Retinal pigment epithelial cell (primary cell): ENCODE data around the gene CDK5RAP3.

Experiments used
- DNase-seq: peaks from one replicate; pipeline ENCODE4 v3.0.0-alpha.2; 2010; ENCODE audit warnings: low read depth
- H3K4me3 ChIP-seq: 2 replicates; pipeline ENCODE4 v1.5.1; 2011; ENCODE audit warnings: mild to moderate bottlenecking, low read length, control low read depth, moderate library complexity
- TF ChIP-seq, protein P1 (sequence below): conservative IDR thresholded peaks from 2 replicates; pipeline ENCODE4 v1.5.1; 2011; ENCODE audit warnings: low read depth, low read length, control low read depth, inconsistent platforms

The CDK5RAP3 gene

DNA sequence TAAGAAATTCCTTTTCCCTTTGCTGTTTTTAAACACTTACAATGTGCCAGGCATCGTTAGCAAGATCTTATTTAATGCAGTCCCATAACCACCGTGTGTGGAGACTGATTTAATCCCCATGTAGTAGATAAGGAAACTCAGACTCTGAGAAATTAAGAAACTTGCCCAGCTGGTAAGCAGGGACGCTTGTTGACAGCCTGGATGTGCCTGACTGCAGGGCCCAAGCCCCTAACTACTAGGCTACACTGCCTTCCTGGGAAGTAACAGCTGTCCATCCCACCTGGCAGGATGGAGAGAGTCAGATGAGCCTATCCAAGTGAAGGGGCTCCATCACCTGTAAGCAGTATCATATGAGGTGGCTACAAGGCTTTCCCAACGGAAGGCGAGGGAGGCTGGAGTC, 23.1 kb downstream of the CDK5RAP3 start:
- H3K4me3 ChIP-seq, result no peak overlapping the region
- DNase-seq, result no peak

DNA sequence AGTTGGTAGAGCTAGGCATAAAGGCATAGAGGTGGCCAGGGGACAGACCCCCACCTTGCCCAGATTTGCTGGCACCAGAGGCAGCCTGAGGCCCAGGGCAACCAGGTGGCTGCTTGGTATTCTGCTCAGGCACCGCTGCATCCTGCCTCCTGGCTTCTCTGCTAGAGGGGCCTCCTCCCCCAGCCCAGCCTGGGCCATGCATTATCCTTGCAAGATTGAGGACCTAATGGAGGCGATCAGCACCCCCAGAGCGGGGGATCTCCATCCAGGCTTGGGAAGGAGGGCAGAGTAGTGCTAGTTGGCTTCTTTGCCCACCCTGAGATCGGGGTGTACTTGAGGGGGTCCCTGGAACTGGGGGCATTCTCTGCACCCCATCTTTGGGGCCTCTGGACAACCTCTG, 23.8 kb downstream of the CDK5RAP3 start:
- TF ChIP-seq, protein P1, sequence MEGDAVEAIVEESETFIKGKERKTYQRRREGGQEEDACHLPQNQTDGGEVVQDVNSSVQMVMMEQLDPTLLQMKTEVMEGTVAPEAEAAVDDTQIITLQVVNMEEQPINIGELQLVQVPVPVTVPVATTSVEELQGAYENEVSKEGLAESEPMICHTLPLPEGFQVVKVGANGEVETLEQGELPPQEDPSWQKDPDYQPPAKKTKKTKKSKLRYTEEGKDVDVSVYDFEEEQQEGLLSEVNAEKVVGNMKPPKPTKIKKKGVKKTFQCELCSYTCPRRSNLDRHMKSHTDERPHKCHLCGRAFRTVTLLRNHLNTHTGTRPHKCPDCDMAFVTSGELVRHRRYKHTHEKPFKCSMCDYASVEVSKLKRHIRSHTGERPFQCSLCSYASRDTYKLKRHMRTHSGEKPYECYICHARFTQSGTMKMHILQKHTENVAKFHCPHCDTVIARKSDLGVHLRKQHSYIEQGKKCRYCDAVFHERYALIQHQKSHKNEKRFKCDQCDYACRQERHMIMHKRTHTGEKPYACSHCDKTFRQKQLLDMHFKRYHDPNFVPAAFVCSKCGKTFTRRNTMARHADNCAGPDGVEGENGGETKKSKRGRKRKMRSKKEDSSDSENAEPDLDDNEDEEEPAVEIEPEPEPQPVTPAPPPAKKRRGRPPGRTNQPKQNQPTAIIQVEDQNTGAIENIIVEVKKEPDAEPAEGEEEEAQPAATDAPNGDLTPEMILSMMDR, result no peak
- no peak overlapping the region for H3K4me3 ChIP-seq
- DNase-seq, result no peak

More for the DNA sequence above, 23.1 kb downstream of the CDK5RAP3 start:
- TF ChIP-seq, protein P1, result no peak

DNA sequence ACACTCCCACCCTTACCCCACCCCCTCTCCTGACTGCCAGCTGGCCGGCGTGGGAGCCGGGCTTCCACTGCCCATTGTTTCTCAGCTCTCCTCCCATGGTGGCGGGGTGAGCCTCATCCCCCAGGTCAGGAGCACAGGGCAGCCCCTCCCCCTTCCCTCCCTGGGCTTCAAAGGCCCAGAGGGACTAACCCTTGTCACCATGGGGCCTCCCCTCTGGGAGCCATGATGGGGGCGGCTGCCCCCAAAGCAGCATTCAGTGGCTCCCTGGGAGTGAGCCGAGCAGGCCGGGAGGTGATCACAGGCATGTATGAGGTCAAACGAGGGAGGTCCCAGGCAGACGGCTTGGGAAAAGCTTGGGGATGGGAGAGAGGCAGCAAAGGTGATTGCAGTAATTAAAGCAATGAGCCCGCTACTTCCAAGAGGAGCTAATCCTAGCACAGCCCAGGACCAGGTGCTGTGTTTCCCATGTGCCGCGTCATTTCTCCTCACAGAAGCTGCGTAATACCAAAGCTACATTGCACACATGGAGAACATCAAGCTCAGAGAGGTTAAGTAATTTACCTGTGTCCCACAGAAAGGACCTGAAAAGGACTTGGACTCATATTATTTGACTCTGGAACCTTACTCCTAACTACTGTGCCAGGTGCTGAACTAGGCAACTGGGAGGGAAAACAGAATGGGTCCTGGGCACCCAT, 24.5 kb downstream of the CDK5RAP3 start:
- DNase-seq, result no peak
- TF ChIP-seq, protein P1, result no peak
- no peak overlapping the region for H3K4me3 ChIP-seq

DNA sequence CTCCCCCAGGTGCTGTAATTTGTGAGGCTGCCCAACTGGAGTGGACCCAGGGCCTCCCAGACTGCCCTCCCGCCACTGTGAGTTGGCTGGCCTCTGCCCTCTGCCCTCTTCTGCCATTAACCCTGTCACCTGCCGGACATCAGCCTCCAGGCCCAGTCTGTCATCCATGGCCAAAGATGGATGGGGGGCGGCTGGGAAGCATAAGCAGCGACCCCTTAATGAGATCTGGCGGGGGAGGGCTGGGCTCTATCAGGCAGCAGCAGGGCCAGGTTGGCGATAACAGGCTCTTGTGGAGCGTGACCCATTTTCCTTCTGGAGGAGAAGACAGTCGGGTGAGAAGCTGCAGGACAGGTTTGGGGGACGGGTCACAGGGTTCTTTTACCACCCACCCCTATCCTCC, 25.3 kb downstream of the CDK5RAP3 start:
- TF ChIP-seq, protein P1, result no peak
- H3K4me3 ChIP-seq, result no peak overlapping the region
- no peak for DNase-seq

DNA sequence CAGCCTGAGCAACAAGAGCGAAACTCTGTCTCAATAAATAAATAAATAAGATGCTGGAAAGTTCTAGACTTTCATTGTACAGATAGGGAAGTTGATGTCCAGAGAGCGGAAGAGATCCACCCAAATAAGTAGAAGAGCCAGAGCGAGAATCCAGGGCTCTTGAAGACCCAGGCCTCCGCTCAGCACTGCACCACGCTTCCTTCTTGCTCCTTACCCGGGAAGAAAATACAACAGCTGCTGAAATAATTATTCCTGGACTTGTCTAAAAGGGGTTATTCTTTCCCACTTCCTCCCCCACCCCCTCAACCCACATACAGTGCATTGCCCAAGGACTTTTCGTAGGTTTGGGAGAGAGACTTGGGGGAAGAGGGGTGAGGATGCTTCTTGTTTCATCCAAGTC, 26.7 kb downstream of the CDK5RAP3 start:
- H3K4me3 ChIP-seq, result no peak overlapping the region
- TF ChIP-seq, protein P1, result no peak
- no peak for DNase-seq

DNA sequence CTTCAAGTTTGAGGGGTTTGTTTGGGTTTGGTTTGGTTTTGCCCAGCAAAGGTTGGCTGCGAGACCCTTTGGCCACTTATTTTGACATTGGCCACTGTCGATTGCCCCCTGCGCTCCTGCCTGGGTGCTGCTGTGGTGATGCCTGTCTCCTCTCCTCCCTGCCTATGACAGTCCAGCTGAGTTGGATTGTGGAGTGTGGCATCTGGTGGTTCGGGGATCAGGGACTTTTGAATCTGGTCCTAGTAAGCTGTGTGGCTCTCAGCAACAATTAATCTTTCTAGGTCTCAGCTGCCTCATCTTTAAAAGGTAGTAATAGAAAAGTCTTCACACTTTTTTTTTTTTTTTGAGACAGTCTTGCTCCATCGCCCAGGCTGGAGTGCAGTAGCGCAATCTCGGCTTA, 27.1 kb downstream of the CDK5RAP3 start:
- TF ChIP-seq, protein P1, result no peak
- DNase-seq, result no peak
- H3K4me3 ChIP-seq, result no peak overlapping the region

DNA sequence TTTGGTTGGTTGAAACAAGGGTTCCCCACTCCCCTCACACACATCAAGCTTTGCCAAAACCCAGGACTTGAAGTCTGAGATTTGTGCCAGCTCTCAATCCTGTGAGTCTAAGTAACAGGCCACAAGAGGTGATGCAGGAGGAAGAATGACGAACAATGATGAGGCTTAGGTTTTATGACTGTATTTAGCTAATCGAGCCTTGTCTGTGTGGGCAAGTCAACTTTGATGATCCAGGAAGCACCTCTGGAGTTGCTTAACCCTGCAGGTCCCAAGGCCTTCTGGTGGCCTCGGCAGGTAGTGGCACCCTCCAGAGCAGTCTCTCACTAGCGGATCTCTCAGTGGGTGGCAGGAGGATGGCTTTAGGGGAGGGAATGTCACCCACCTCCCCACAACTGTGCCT, 28.7 kb downstream of the CDK5RAP3 start:
- TF ChIP-seq, protein P1, result no peak
- DNase-seq, result no peak
- no peak overlapping the region for H3K4me3 ChIP-seq
